DOHH2 (cell line): ENCODE results near the gene ANKRD16.

Experiments
- H3F3A ChIP-seq: fragments of 200-600 bp; sonication (generic), shearing (Covaris generic); 2 replicates; pipeline ENCODE4 v1.6.0; 2016; ENCODE audit warnings: antibody characterized with exemption, mild to moderate bottlenecking; ENCODE audit not compliant: control insufficient read depth, insufficient read depth
- H3K27ac ChIP-seq: fragments of 200-600 bp; sonication (generic); 2 replicates; pipeline ENCODE4 v1.5.1; 2014; ENCODE audit warnings: low read depth, mild to moderate bottlenecking, low read length, moderate library complexity
- H3K27me3 ChIP-seq: fragments of 200-600 bp; sonication (generic); 2 replicates; pipeline ENCODE4 v1.6.1; 2014; ENCODE audit warnings: mild to moderate bottlenecking, low read length, mixed read lengths; ENCODE audit not compliant: control insufficient read depth
- H3K36me3 ChIP-seq: fragments of 200-600 bp; sonication (generic); 2 replicates; pipeline ENCODE4 v1.6.1; 2014; ENCODE audit warnings: mild to moderate bottlenecking, low read length, moderate library complexity, mixed read lengths; ENCODE audit not compliant: control insufficient read depth
- H3K4me1 ChIP-seq: fragments of 200-600 bp; sonication (generic); 2 replicates; pipeline ENCODE4 v1.6.1; 2014; ENCODE audit warnings: mild to moderate bottlenecking, low read length, mixed read lengths; ENCODE audit not compliant: control insufficient read depth
- H3K4me2 ChIP-seq: fragments of 200-600 bp; sonication (generic); 2 replicates; pipeline ENCODE4 v1.6.0; 2014; ENCODE audit warnings: mild to moderate bottlenecking, low read length, moderate library complexity
- H3K4me3 ChIP-seq: fragments of 200-600 bp; sonication (generic); 2 replicates; pipeline ENCODE4 v1.5.1; 2014; ENCODE audit warnings: mild to moderate bottlenecking, low read length, mixed read lengths
- H3K79me2 ChIP-seq: fragments of 200-600 bp; sonication (generic); 2 replicates; pipeline ENCODE4 v1.6.1; 2014; ENCODE audit warnings: mild to moderate bottlenecking, low read length, mixed read lengths; ENCODE audit not compliant: control insufficient read depth
- H3K9me2 ChIP-seq: fragments of 200-600 bp; sonication (generic); replicated peaks from 2 replicates; pipeline ENCODE4 v1.6.1; 2014; ENCODE audit warnings: mild to moderate bottlenecking, low read length, mixed read lengths; ENCODE audit not compliant: control insufficient read depth
- H3K9me3 ChIP-seq: fragments of 200-600 bp; sonication (generic); 2 replicates; pipeline ENCODE4 v1.6.1; 2014; ENCODE audit warnings: antibody characterized with exemption, low read length, mixed read lengths; ENCODE audit not compliant: control insufficient read depth, insufficient read depth
- H4K20me1 ChIP-seq: fragments of 200-600 bp; sonication (generic); 2 replicates; pipeline ENCODE4 v1.6.0; 2014; ENCODE audit warnings: low read depth, mild to moderate bottlenecking, antibody characterized with exemption, low read length, moderate library complexity; ENCODE audit not compliant: control insufficient read depth, insufficient read depth
- EZH2phosphoT487 ChIP-seq: fragments of 200-600 bp; sonication (generic); IDR thresholded peaks from 2 replicates; pipeline ENCODE4 v1.6.1; 2017; ENCODE audit warnings: borderline replicate concordance, mild to moderate bottlenecking, antibody characterized with exemption, low read length, moderate library complexity, mixed read lengths
- TF ChIP-seq, protein P1 (sequence below): fragments of 200-600 bp; sonication (generic); IDR thresholded peaks from one replicate; pipeline ENCODE4 v1.5.1; 2014; ENCODE audit warnings: antibody characterized with exemption, mild to moderate bottlenecking, low read depth, low read length; ENCODE audit not compliant: poor library complexity, severe bottlenecking

ANKRD16 gene

DNA sequence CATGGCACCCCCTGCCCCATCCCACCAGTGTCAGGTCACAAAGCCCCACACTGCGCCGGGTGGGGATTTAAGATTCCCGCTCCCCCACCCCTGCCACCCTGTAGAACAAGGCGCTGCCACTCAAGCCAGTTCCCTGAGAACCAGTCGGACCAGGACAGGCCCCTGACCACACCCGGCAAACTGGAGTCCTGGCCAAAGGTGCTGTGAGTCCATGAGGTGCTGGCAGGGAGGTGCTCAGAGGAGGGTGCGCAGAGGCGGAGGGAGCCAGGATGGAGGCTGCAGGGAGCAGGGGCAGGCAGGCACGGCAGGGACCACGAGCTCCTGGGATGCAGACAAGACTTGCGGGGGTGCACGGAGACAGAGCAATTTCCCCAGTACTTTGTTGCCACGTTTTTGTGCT lies 56.7 kb downstream of the ANKRD16 start:
- Histone ChIP-seq H3K79me2 (no peaks in the 10 kb centered on the region), H4K20me1 (no peaks in the 10 kb centered on the region), H3K9me3 (no peaks in the 10 kb centered on the region), H3K27me3 (no peaks in the 10 kb centered on the region), H3F3A (no peaks in the 10 kb centered on the region), H3K27ac (no peak overlapping the region), H3K4me2 (no peak overlapping the region), H3K4me3 (no peak overlapping the region), H3K9me2 (no peaks in the 10 kb centered on the region), H3K36me3 (no peaks in the 10 kb centered on the region), H3K4me1 (peaks cover 5% of the 10 kb centered on the region)
- no peak for TF ChIP-seq EZH2phosphoT487
- TF ChIP-seq, protein P1, sequence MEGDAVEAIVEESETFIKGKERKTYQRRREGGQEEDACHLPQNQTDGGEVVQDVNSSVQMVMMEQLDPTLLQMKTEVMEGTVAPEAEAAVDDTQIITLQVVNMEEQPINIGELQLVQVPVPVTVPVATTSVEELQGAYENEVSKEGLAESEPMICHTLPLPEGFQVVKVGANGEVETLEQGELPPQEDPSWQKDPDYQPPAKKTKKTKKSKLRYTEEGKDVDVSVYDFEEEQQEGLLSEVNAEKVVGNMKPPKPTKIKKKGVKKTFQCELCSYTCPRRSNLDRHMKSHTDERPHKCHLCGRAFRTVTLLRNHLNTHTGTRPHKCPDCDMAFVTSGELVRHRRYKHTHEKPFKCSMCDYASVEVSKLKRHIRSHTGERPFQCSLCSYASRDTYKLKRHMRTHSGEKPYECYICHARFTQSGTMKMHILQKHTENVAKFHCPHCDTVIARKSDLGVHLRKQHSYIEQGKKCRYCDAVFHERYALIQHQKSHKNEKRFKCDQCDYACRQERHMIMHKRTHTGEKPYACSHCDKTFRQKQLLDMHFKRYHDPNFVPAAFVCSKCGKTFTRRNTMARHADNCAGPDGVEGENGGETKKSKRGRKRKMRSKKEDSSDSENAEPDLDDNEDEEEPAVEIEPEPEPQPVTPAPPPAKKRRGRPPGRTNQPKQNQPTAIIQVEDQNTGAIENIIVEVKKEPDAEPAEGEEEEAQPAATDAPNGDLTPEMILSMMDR: no peak

DNA sequence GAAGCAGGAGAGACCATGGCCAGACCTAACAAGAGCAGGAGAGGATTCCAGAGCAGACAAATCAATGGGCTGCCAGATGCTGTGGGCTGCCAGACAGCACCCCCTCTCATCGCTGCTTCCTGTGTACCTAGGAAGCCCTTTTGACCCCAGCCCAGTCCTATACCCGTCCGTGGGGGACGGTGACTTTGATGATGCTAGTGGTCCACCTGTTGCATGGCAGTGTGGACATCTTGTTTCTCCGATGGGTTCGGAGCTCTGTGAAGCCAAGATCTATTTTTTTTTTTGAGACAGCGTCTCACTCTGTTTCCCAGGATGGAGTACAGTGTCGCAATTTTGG lies 58.3 kb downstream of the ANKRD16 start:
- TF ChIP-seq EZH2phosphoT487: no peak
- TF ChIP-seq, protein P1: no peak
- no peak overlapping the region for H3K4me2 ChIP-seq
- H3K79me2 ChIP-seq: no peaks in the 10 kb centered on the region
- H3K4me1 ChIP-seq: peaks cover 5% of the 10 kb centered on the region
- no peaks in the 10 kb centered on the region for H3K36me3 ChIP-seq
- no peaks in the 10 kb centered on the region for H4K20me1 ChIP-seq
- H3K9me2 ChIP-seq: no peaks in the 10 kb centered on the region
- H3K4me3 ChIP-seq: no peak overlapping the region
- H3K9me3 ChIP-seq: no peaks in the 10 kb centered on the region
- no peaks in the 10 kb centered on the region for H3F3A ChIP-seq
- no peaks in the 10 kb centered on the region for H3K27me3 ChIP-seq
- H3K27ac ChIP-seq: no peak overlapping the region

DNA sequence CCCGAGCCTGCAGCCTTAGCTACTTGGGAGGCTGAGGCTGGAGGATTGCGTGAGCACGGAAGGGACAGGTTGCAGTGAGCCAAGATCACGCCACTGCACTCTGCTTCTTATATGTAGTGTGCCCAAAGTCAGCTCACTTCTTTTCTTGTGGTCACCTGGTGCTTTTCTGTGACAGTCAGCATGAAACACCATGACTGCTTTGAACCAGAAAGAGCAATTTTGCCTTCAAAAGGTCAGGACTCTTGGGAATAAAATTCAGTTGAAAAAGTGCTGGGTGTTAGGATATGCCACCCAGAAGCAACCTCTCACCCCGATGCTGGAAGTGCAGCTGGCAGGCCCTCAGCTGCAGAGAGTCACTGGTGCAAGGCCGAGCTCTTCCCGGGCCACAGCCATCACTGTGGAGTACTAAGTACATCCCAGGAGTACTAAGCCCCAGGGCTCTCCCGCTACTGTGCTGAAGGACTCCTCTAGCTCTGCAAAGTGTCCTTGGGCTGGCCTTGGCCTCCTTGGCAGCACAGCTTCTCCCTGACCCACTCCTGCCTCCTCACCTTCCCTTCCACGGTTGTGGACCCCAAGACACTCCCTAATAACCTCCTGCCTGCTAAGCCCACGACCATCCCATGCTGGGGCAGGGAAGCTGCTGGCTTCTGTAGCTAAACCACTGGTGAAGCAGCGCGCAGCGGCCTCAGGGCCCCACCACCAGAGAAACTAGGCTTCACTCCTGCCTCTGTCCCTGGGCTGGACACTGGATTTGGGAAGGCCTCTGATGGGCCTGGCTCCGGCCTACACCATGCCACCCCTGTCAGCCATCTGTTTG lies 58.9 kb downstream of the ANKRD16 start:
- H3K4me2 ChIP-seq: no peak overlapping the region
- no peak overlapping the region for H3K27ac ChIP-seq
- TF ChIP-seq, protein P1: no peak
- TF ChIP-seq EZH2phosphoT487: no peak
- H3F3A ChIP-seq: no peaks in the 10 kb centered on the region
- H3K79me2 ChIP-seq: no peaks in the 10 kb centered on the region
- no peak overlapping the region for H3K4me3 ChIP-seq
- H3K27me3 ChIP-seq: no peaks in the 10 kb centered on the region
- no peaks in the 10 kb centered on the region for H4K20me1 ChIP-seq
- H3K36me3 ChIP-seq: no peaks in the 10 kb centered on the region
- H3K4me1 ChIP-seq: peaks cover 8% of the 10 kb centered on the region
- H3K9me3 ChIP-seq: no peaks in the 10 kb centered on the region
- no peaks in the 10 kb centered on the region for H3K9me2 ChIP-seq
